T-helper 1 cell treated with Interleukin-12 subunit alpha and Interleukin-12 subunit beta and Interleukin-4 antibody, amounts not matched to agents 30 ng/mL and 1 ng/mL, for 36 hours (primary cell): ENCODE results near the gene PRPF6. TPM values are rescaled to one million over a fixed set of nuclear protein-coding genes. Genes with fewer than 3 reads are reported as not detected.

Experiments used
- intact Hi-C: fragments of 100-400 bp; cut with micrococcal nuclease; formaldehyde crosslinking; loops from one replicate; pipeline ENCODE4 v1.15.1; 2024
- total RNA-seq: library from RNA; stranded (reverse); gene quantifications from 2 replicates; pipeline ENCODE4 v1.2.3, GENCODE V29; 2022

PRPF6 gene
- total RNA-seq, 1 donor from 2014 or later, result 85.6 TPM

GRCh38 chr20:64031822-64032314 is 50.9 kb downstream of the PRPF6 start:
- intact Hi-C loops, result no loop called here

GRCh38 chr20:64032706-64033624 is 52.0 kb downstream of the PRPF6 start:
- intact Hi-C loops, result no loop called here

GRCh38 chr20:64033981-64034493 is 53.1 kb downstream of the PRPF6 start:
- intact Hi-C loops, result no loop called here

- intact Hi-C loops, result loop anchor here (1.0 kb wide), 2 partner anchors 24 to 79 kb away; partner anchors contain the start of gene UCKL1
These were observed 54.4 kb downstream of the PRPF6 start for GRCh38 chr20:64035066-64035932.

- intact Hi-C loops, result loop anchor here (1.0 to 2.0 kb wide), 3 partner anchors 25 to 80 kb away; partner anchors contain the start of genes RGS19 and UCKL1
These were observed 55.0 kb downstream of the PRPF6 start, which contains the start of gene C20orf204 for GRCh38 chr20:64035933-64036345. Gene C20orf204, plus strand, starts transcription at chr20:64036182. Its CDS starts 142 bp downstream, at chr20:64036324.

- intact Hi-C loops, result loop anchor here (2.0 kb wide), 1 partner anchor 42 kb away; the partner anchor contains the start of gene RGS19
These were observed 55.6 kb downstream of the PRPF6 start for GRCh38 chr20:64036346-64037198.

GRCh38 chr20:64037199-64037497 is 56.2 kb downstream of the PRPF6 start:
- intact Hi-C loops, result loop anchor here (2.0 kb wide), 1 partner anchor 42 kb away; the partner anchor contains the start of gene RGS19

GRCh38 chr20:64037498-64038213 is 56.7 kb downstream of the PRPF6 start:
- intact Hi-C loops, result loop anchor here (1.0 to 2.0 kb wide), 4 partner anchors 26 to 499 kb away; partner anchors contain the start of genes PRPF6, RGS19 and TCEA2

GRCh38 chr20:64038224-64038564 is 57.3 kb downstream of the PRPF6 start:
- intact Hi-C loops, result loop anchor here (1.0 to 2.0 kb wide), 3 partner anchors 25 to 499 kb away; partner anchors contain the start of genes PRPF6 and TCEA2

- intact Hi-C loops, result loop anchor here (1.0 to 2.0 kb wide), 6 partner anchors 11 to 500 kb away; partner anchors contain the start of genes PRPF6, SOX18 and TCEA2
These were observed 57.8 kb downstream of the PRPF6 start for GRCh38 chr20:64038565-64039292.

GRCh38 chr20:64039293-64040160 is 58.6 kb downstream of the PRPF6 start:
- intact Hi-C loops, result loop anchor here (1.0 to 2.0 kb wide), 4 partner anchors 10 to 501 kb away; partner anchors contain the start of gene SOX18

GRCh38 chr20:64040231-64041039 is 59.5 kb downstream of the PRPF6 start:
- intact Hi-C loops, result no loop called here

GRCh38 chr20:64041040-64041780 is 60.3 kb downstream of the PRPF6 start:
- intact Hi-C loops, result no loop called here

GRCh38 chr20:64041781-64042053 is 60.8 kb downstream of the PRPF6 start:
- intact Hi-C loops, result no loop called here

- intact Hi-C loops, result no loop called here
These were observed 61.3 kb downstream of the PRPF6 start for GRCh38 chr20:64042054-64042781.

GRCh38 chr20:64043768-64044167 is 62.8 kb downstream of the PRPF6 start:
- intact Hi-C loops, result no loop called here
